B cell (primary cell): ENCODE data around the gene UFSP2.

Experiments
- CTCF ChIP-seq: fragments of 200-600 bp; IDR thresholded peaks from one replicate; pipeline ENCODE4 v1.8.0; 2022; ENCODE audit warnings: antibody characterized with exemption, mild to moderate bottlenecking
- EZH2 ChIP-seq: IDR thresholded peaks from 2 replicates; pipeline ENCODE4 v1.6.1; 2012; ENCODE audit warnings: borderline replicate concordance, low read depth, mild to moderate bottlenecking, moderate library complexity, low read length; ENCODE audit not compliant: insufficient read depth, poor library complexity, severe bottlenecking

- TF ChIP-seq CTCF (no peak), EZH2 (no peak)
Measured at GRCh38 chr4:185380320-185380719, 45.4 kb downstream of the UFSP2 start.
